SJSA1 (cell line): Measurements from ENCODE around the gene HNF4A. TPM values are rescaled to one million over a fixed set of nuclear protein-coding genes. Genes with fewer than 3 reads are reported as not detected.

Experiments used
- DNase-seq, 2 experiments: peaks; one replicate each; pipeline ENCODE4 v3.0.0-alpha.2; 2015 to 2020; ENCODE audit warnings: low spot score in 2 of 2, low read depth in 1 of 2
- H3K27ac ChIP-seq: fragments of 250-450 bp; sonication (Bioruptor Pico); 2 replicates; pipeline ENCODE4 v1.5.1; 2020; ENCODE audit warnings: mild to moderate bottlenecking, moderate library complexity
- H3K27me3 ChIP-seq: fragments of 250-450 bp; sonication (Bioruptor Pico); replicated peaks from 2 replicates; pipeline ENCODE4 v1.5.1; 2020; ENCODE audit warnings: mild to moderate bottlenecking, moderate library complexity
- H3K36me3 ChIP-seq: fragments of 250-450 bp; sonication (Bioruptor Pico); 2 replicates; pipeline ENCODE4 v1.5.1; 2020; ENCODE audit warnings: mild to moderate bottlenecking
- H3K4me1 ChIP-seq: fragments of 250-450 bp; sonication (Bioruptor Pico); replicated peaks from 2 replicates; pipeline ENCODE4 v1.6.1; 2021; ENCODE audit warnings: mild to moderate bottlenecking
- H3K4me3 ChIP-seq: fragments of 250-450 bp; sonication (Bioruptor Pico); 2 replicates; pipeline ENCODE4 v1.5.1; 2020; ENCODE audit warnings: mild to moderate bottlenecking
- H3K9me3 ChIP-seq: fragments of 250-450 bp; sonication (Bioruptor Pico); replicated peaks from 2 replicates; pipeline ENCODE4 v1.5.1; 2020; ENCODE audit warnings: mild to moderate bottlenecking
- total RNA-seq: library from RNA; depleted of rRNA; stranded (reverse); fragments of >200 nt; shearing (Covaris generic); gene quantifications from 2 replicates; pipeline ENCODE4 v1.2.3, GENCODE V29; 2014

HNF4A gene
- total RNA-seq, 1 experiment from 2014 or later = not detected

DNA sequence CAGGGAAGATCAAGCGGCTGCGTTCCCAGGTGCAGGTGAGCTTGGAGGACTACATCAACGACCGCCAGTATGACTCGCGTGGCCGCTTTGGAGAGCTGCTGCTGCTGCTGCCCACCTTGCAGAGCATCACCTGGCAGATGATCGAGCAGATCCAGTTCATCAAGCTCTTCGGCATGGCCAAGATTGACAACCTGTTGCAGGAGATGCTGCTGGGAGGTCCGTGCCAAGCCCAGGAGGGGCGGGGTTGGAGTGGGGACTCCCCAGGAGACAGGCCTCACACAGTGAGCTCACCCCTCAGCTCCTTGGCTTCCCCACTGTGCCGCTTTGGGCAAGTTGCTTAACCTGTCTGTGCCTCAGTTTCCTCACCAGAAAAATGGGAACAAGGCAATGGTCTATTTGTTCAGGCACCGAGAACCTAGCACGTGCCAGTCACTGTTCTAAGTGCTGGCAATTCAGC lies 68.6 kb downstream of the HNF4A start:
- peaks cover 10% of the 10 kb centered on the region for H3K4me1 ChIP-seq
- DNase-seq = no peak
- H3K36me3 ChIP-seq = no peaks in the 10 kb centered on the region
- no peak overlapping the region for H3K4me3 ChIP-seq
- no peaks in the 10 kb centered on the region for H3K9me3 ChIP-seq
- no peaks in the 10 kb centered on the region for H3K27me3 ChIP-seq
- no peak overlapping the region for H3K27ac ChIP-seq

- Histone ChIP-seq H3K36me3 (no peaks in the 10 kb centered on the region), H3K27ac (no peak overlapping the region), H3K27me3 (no peaks in the 10 kb centered on the region), H3K4me3 (no peak overlapping the region), H3K4me1 (peaks cover 10% of the 10 kb centered on the region), H3K9me3 (no peaks in the 10 kb centered on the region)
- DNase-seq = no peak
Observed at GRCh38 chr20:44425923-44426322, 70.4 kb downstream of the HNF4A start.

DNA sequence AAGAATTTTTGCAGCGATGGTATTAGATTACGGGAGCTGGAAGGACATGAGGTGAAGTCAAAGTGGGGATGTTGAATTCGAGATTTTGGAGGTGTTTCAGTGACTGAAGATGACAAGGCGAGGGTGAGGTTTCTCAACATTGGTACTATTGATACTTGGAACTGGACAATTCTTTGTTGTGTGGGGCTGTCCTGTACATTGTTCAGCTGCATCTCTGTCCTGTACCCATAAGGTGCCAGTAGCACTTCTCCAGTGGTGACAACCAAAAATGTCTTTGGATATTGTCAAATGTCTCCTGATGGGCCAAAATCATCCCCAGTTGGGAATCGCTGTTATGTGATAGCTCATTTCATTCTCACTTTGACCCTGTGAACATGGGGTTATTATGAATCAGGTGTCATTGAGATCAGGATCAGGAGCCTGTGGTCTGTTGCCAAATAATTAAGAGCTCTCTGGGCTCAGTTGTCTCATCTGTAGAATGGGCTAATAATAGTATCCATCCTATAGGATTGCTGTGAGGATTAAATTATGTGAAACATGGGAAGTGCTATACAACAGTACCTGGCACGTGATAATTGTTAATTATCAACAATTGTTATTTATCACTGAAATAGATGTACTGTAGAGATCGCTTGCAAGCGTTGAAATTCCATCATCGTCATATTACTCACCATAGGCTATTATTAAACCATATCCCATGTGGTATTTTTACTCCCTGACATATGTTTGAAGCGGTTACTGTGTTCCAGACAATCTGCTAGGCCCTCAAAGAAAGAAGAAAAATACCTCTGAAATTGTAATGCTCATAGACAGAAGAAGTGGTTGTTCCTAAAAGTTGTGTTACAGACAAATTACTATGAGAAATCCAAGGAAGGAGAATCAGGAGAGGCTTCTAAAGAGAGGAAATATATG lies 71.6 kb downstream of the HNF4A start:
- Histone ChIP-seq H3K9me3 (no peaks in the 10 kb centered on the region), H3K36me3 (no peaks in the 10 kb centered on the region), H3K27ac (no peak overlapping the region), H3K4me1 (peaks cover 6% of the 10 kb centered on the region), H3K4me3 (no peak overlapping the region), H3K27me3 (no peaks in the 10 kb centered on the region)
- no peak for DNase-seq

GRCh38 chr20:44427804-44428173 lies 72.3 kb downstream of the HNF4A start:
- Histone ChIP-seq H3K36me3 (no peaks in the 10 kb centered on the region), H3K4me3 (no peak overlapping the region), H3K27me3 (peaks cover 2% of the 10 kb centered on the region; the same call in 1 of the 2 replicates), H3K9me3 (no peaks in the 10 kb centered on the region), H3K4me1 (peaks cover 3% of the 10 kb centered on the region; the same call in 1 of the 2 replicates), H3K27ac (no peak overlapping the region)
- DNase-seq = no peak

- Histone ChIP-seq H3K9me3 (no peaks in the 10 kb centered on the region), H3K4me1 (no peaks in the 10 kb centered on the region)
- no peak for DNase-seq
Observed at GRCh38 chr20:44428174-44429016, 72.9 kb downstream of the HNF4A start.

GRCh38 chr20:44429017-44429339 lies 73.5 kb downstream of the HNF4A start:
- Histone ChIP-seq H3K27ac (no peak overlapping the region), H3K9me3 (no peaks in the 10 kb centered on the region), H3K27me3 (peaks cover 5% of the 10 kb centered on the region; the same call in 1 of the 2 replicates), H3K4me1 (no peaks in the 10 kb centered on the region), H3K36me3 (no peaks in the 10 kb centered on the region), H3K4me3 (no peak overlapping the region)
- DNase-seq = no peak

More at GRCh38 chr20:44428174-44429016, 72.9 kb downstream of the HNF4A start:
- Histone ChIP-seq H3K27ac (no peak overlapping the region), H3K27me3 (peaks cover 5% of the 10 kb centered on the region; the same call in 1 of the 2 replicates), H3K4me3 (no peak overlapping the region), H3K36me3 (no peaks in the 10 kb centered on the region)

GRCh38 chr20:44429419-44430269 lies 74.1 kb downstream of the HNF4A start:
- Histone ChIP-seq H3K4me1 (no peaks in the 10 kb centered on the region), H3K4me3 (no peak overlapping the region), H3K36me3 (no peaks in the 10 kb centered on the region), H3K27ac (no peak overlapping the region), H3K9me3 (no peaks in the 10 kb centered on the region), H3K27me3 (peaks cover 5% of the 10 kb centered on the region; the same call in 1 of the 2 replicates)
- no peak for DNase-seq

GRCh38 chr20:44430270-44431065 lies 75.0 kb downstream of the HNF4A start:
- no peaks in the 10 kb centered on the region for H3K9me3 ChIP-seq

GRCh38 chr20:44431118-44431501 lies 75.6 kb downstream of the HNF4A start:
- Histone ChIP-seq H3K4me3 (no peak overlapping the region), H3K9me3 (no peaks in the 10 kb centered on the region), H3K4me1 (no peaks in the 10 kb centered on the region), H3K27me3 (peaks cover 5% of the 10 kb centered on the region; the same call in 1 of the 2 replicates), H3K36me3 (no peaks in the 10 kb centered on the region), H3K27ac (no peak overlapping the region)
- DNase-seq = no peak

More at GRCh38 chr20:44430270-44431065, 75.0 kb downstream of the HNF4A start:
- no peaks in the 10 kb centered on the region for H3K36me3 ChIP-seq
- no peaks in the 10 kb centered on the region for H3K4me1 ChIP-seq
- no peak for DNase-seq
- H3K27me3 ChIP-seq = peaks cover 5% of the 10 kb centered on the region; the same call in 1 of the 2 replicates
- H3K4me3 ChIP-seq = no peak overlapping the region
- H3K27ac ChIP-seq = no peak overlapping the region

DNA sequence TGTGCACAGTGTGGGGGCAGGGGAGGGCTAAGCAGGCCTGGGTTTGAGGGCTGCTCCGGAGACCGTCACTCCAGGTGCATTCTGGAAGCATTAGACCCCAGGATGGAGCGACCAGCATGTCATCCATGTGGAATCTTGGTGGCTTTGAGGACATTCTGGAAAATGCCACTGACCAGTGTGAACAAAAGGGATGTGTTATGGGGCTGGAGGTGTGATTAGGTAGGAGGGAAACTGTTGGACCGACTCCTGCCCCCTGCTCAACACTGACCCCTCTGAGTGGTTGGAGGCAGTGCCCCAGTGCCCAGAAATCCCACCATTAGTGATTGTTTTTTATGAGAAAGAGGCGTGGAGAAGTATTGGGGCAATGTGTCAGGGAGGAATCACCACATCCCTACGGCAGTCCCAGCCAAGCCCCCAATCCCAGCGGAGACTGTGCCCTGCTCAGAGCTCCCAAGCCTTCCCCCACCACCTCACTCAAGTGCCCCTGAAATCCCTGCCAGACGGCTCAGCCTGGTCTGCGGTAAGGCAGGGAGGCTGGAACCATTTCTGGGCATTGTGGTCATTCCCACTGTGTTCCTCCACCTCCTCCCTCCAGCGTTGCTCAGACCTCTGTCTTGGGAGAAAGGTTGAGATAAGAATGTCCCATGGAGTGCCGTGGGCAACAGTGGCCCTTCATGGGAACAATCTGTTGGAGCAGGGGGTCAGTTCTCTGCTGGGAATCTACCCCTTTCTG lies 76.2 kb downstream of the HNF4A start:
- Histone ChIP-seq H3K4me3 (no peak overlapping the region), H3K4me1 (no peaks in the 10 kb centered on the region), H3K27me3 (peaks cover 5% of the 10 kb centered on the region; the same call in 1 of the 2 replicates), H3K27ac (no peak overlapping the region), H3K36me3 (no peaks in the 10 kb centered on the region), H3K9me3 (no peaks in the 10 kb centered on the region)
- no peak for DNase-seq

- no peak for DNase-seq
- no peaks in the 10 kb centered on the region for H3K36me3 ChIP-seq
- H3K27me3 ChIP-seq = peaks cover 5% of the 10 kb centered on the region; the same call in 1 of the 2 replicates
- H3K27ac ChIP-seq = no peak overlapping the region
- no peaks in the 10 kb centered on the region for H3K9me3 ChIP-seq
- H3K4me3 ChIP-seq = no peak overlapping the region
- no peaks in the 10 kb centered on the region for H3K4me1 ChIP-seq
Observed at GRCh38 chr20:44432618-44433577, 77.4 kb downstream of the HNF4A start.
